ENCODE measurements around the gene TRAF3IP1.

The TRAF3IP1 gene

GRCh38 chr2:238413368-238413767 lies 93.0 kb downstream of the TRAF3IP1 start:
- DNase-seq, result no peak

GRCh38 chr2:238415036-238415764 lies 94.9 kb downstream of the TRAF3IP1 start:
- DNase-seq, result no peak

- no peak for DNase-seq
Measured at GRCh38 chr2:238415893-238416292, 95.6 kb downstream of the TRAF3IP1 start.

- DNase-seq, result peak; percentile 36
Measured at GRCh38 chr2:238418196-238418998, 98.1 kb downstream of the TRAF3IP1 start.

GRCh38 chr2:238418999-238419546 lies 98.8 kb downstream of the TRAF3IP1 start:
- DNase-seq, result no peak

GRCh38 chr2:238420442-238420841 lies 100.1 kb downstream of the TRAF3IP1 start:
- DNase-seq, result no peak

- DNase-seq, result no peak
Measured at GRCh38 chr2:238420878-238421694, 100.8 kb downstream of the TRAF3IP1 start.

- DNase-seq, result no peak
Measured at GRCh38 chr2:238421695-238422035, 101.3 kb downstream of the TRAF3IP1 start.

- DNase-seq, result no peak
Measured at GRCh38 chr2:238422285-238422684, 102.0 kb downstream of the TRAF3IP1 start.

GRCh38 chr2:238422940-238423339 lies 102.6 kb downstream of the TRAF3IP1 start:
- DNase-seq, result no peak

- DNase-seq, result peak; percentile 48
Measured at GRCh38 chr2:238423561-238424312, 103.4 kb downstream of the TRAF3IP1 start.

- no peak for DNase-seq
Measured at GRCh38 chr2:238424313-238424700, 104.0 kb downstream of the TRAF3IP1 start.

GRCh38 chr2:238425505-238425978 lies 105.2 kb downstream of the TRAF3IP1 start:
- peak; percentile 72 for DNase-seq

- peak; percentile 85 for DNase-seq
Measured at GRCh38 chr2:238425979-238426567, 105.8 kb downstream of the TRAF3IP1 start.

- peak; percentile 94 for DNase-seq
Measured at GRCh38 chr2:238426568-238427434, 106.5 kb downstream of the TRAF3IP1 start, which contains the start of gene ASB1. ASB1 (plus strand) TSS chr2:238426927; CDS start chr2:238427071, 144 bp downstream.

- DNase-seq, result peak; percentile 58
Measured at GRCh38 chr2:238427435-238428162, 107.3 kb downstream of the TRAF3IP1 start.

- DNase-seq, result no peak
Measured at GRCh38 chr2:238428866-238429265, 108.5 kb downstream of the TRAF3IP1 start.

- DNase-seq, result no peak
Measured at GRCh38 chr2:238430781-238431180, 110.5 kb downstream of the TRAF3IP1 start.

GRCh38 chr2:238431456-238431855 lies 111.1 kb downstream of the TRAF3IP1 start:
- no peak for DNase-seq

Data from DMS53 (cell line).